Peyer's patch (tissue), 4 donors: ENCODE results near the gene PXDN.

Source experiments
- CTCF ChIP-seq, 6 experiments: fragments of 450-650 bp in 4 of 6; fragments of 200-600 bp in 2 of 6; sonication (generic) in 1 of 6; IDR thresholded peaks; one replicate each; pipeline ENCODE4 v1.5.1; 2017 to 2019; ENCODE audit warnings: antibody characterized with exemption in 6 of 6, mild to moderate bottlenecking in 3 of 6, moderate library complexity in 1 of 6
- POLR2A ChIP-seq, 2 donors: fragments of 450-650 bp; IDR thresholded peaks; one replicate each; pipeline ENCODE4 v1.5.1; 2017; ENCODE audit warnings: antibody characterized with exemption in 2 of 2, mild to moderate bottlenecking in 2 of 2, moderate library complexity in 2 of 2

- TF ChIP-seq POLR2A (IDR thresholded peaks at IDR 0.05) = no peak
- TF ChIP-seq CTCF (IDR thresholded peaks at IDR 0.05) = no peak
Measured at GRCh38 chr2:1773883-1774282, 29.6 kb upstream of the PXDN start.
